ENCODE measurements around the gene RPL13.
"Not testable (repeated sequence)": the region's sequence is repeated elsewhere in the genome, so short reads cannot be mapped to it uniquely, and the experiment has no call there.

Gene RPL13

DNA sequence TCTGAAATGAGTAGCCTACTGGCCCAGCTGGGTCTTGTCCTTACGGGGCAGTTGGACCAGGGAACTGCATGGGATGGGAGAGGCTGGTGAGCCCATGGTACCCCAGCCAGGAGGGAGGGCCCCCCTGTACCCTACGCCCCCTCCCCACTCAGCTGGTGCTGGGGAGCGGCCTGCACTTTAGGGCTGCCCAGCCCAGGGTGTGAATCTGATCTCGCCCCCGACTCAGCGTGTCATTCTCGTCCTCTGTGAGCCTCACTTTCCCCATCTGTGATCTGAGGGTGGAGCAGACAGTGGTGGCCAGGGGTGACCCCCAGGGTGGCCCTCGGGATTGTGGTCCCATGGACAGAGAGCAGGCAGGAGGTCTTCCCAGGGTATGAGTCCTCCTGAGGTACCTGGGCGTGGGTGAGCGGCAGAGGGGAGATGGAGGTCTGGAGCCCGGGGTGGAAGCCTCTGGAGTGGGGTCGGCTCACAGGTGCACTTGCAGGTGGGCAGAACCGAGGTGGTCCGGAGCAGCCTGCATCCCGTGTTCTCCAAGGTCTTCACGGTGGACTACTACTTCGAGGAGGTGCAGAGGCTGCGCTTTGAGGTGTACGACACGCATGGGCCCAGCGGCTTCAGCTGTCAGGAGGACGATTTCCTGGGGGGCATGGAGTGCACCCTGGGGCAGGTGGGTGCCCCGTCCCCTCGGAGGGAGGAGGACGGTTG, 16.7 kb downstream of the RPL13 start:
- DNase-seq (ENCODE audit: low spot score) = no peak

DNA sequence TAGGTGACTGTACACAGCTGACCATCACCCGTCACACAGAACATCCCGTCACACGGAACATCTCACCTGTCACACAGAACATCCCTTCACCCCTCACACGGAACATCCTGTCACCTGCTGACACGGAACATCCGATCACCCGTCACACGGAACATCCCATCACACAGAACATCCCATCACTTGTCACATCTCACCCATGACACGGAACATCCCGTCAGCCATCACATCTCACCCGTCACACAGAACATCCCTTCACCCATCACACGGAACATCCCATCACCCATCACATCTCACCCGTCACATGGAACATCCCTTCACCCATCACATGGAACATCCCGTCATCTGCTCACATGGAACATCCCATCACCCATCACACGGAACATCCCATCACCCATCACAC, 18.9 kb downstream of the RPL13 start:
- DNase-seq (ENCODE audit: low spot score) = no peak

DNA sequence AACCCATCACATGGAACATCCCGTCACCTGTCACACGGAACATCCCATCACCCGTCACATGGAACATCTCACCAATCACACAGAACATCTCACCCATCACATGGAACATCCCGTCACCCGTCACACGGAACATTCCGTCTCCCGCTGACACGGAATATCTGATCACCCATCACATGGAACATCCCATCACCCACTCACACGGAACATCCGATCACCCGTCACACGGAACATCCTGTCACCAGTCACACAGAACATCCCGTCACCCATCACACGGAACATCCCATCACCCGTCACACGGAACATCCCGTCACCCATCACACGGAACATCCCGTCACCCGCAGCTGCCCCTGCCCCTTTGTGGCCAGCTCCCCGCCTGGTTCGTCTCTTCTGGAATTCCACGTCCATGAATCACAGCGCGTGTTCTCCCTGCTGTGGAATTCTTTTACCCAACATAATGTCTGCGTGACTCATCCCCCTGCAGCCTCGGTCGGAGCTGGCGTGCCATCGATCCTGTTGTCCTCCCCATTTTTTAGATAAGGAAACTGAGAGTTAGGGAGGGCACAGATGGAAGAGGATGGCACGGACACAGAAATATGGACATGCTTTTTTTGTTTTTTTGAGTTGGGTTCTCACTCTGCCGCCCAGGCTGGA, 20.7 kb downstream of the RPL13 start:
- DNase-seq (ENCODE audit: low spot score) = no peak

DNA sequence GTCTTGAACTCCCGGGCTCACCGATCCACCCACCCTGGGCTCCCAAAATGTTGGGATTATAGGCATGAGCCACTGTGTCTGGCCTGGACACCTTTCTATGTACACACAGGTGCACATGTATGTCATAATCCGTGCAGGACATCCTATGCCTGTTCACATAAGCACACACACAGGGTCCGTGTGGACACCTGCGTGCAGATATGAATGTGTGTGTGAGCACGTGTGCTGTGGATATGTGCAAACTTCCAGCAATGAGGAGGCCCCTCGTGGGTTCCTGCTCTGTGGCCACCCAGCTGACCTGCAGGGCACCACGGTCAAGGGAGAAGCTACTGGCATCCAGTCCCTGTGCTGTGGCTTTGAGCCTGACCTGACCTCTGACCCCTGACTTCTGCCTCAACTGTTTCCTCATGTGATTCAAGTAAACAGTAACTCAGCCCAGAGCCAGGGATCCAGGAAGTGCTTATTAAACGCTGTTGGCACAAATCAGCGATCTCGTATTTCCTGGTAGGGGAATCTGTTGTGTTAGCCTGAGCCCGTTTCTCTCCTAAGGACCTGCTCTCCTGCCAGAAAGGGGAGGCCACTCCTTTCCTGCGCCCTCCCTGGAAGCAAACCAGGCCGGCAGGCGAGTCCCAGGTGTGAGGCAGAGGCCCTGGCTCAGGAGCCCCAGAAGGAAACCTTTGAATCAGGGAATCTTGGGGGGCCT, 21.5 kb downstream of the RPL13 start:
- DNase-seq (ENCODE audit: low spot score) = no peak

DNA sequence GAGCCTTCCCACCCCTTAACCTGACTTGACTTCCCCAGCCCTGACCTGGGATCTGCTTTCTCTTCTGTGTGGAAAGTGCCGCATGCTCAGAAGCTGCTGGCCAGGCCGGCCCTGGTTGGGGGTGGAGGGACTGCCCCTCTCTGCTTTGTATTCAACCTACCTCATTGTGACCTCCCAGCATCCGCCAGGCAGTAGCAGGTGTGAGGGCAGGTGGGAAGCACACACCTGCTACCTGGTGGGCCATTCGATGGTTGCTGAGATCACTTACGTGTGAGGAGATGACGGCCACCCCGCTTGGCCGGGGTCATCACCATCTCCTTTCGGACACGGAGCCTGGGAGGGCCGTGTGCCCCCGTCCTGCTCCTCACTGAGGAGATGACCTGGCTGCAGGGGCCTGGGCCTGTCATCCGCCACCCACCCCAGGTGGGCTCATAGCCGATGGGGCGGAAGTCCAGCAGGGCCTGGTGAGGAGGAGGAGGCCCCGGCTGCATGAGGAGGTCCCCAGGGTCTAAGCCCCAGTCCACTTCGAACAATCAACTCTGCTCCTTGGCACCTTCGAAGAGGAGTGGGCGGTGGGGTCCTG, 22.2 kb downstream of the RPL13 start:
- DNase-seq (ENCODE audit: low spot score) = no peak

DNA sequence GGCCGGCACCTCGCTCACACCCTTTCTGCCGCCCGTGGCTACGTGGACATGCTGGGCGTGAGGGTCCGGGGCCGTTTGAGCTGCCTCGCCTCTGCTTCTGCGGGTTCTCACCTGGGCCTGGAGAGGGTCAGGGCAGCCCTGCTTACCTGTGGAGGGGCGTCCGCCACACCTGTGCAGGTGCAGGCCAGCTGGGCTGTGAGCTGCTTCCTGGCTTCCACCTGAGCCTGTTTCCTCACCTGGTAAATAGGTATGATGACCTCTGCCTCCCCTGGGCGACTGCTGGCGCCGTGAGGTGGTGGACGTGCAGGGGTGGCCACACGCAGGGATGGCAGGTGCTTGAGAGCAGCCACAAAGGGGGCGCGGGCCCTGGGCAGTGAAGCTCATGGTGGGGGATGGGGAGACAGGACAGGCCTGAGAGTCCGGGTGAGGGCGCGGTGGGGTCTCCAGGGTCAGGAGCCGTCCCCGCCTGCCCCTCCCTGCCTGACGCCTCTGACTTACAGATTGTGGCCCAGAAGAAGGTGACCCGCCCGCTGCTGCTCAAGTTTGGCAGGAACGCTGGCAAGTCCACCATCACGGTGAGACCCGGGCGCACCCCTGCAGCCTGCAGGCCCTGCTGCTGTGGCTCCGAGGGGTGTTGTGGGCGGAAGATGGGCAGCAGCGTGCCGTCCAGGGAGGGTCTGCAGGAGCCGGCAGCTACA, 22.9 kb downstream of the RPL13 start:
- no peak for DNase-seq (ENCODE audit: low spot score)

DNA sequence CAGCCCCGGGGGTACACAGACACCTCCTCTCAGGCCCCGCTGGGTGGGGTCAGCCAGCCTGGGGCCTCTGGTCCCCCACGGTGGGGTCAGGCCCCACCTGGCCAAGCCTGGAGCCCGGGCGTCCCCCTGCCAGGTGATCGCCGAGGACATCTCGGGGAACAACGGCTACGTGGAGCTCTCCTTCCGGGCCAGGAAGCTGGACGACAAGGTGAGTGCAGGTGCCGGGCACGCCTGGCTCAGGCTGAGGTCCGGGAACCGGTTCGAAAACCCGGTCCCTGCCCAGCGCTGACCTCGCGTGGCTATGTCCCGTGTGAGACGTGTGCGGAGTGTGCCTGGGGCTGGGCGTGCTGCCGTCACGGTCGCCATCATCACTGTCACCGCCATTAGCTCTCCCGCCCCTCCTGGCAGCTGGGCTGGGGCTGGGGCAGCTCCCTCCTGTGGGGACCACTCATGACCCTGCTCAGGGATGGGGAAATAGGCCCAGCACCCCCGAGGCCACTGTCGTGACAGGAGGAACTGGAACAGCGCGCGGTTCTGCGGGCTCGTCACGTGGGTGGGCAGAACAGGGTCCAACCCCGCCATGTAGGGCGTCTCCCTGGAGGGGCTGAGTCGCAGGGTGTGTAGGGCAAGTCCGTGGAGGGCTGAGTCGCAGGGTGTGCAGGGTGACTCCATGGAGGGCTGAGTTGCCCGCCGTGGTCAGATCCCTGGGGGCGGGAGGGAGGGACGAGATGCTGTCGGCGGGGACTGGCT, 23.6 kb downstream of the RPL13 start:
- DNase-seq (ENCODE audit: low spot score) = no peak

DNA sequence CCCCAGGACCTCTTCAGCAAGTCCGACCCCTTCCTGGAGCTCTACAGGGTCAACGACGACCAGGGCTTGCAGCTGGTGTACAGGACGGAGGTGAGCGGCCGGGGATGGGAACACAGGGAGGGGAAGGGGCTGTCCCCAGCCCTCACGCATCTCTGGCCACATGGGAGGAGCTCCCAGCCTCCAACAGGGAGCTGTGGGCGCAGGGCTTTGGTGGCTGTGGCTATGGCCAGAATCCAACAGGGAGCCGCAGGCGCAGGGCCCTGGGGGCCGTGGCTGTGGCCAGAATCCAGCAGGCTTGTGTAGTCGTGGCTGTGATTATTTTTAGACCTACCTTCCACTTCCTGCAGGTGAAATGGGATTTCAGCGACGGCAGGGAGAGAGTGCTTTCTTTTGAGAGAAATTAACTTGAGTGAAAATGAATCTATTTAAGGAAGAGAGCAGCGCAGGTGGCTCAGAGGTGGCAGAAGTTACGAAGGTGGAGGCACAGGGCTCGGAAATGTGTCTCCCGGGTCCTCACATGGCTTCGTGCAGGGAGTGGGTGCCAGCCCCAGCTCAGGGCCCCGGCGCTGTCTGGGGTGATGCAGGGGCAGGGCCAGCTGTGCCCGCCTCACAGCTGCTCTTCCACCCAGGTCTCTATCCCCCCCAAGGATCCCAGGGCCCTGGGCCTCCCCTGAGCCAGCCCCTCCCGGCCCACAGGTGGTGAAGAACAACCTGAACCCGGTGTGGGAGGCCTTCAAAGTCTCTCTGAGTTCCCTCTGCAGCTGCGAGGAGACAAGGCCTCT, 24.5 kb downstream of the RPL13 start:
- no peak for DNase-seq (ENCODE audit: low spot score)

DNA sequence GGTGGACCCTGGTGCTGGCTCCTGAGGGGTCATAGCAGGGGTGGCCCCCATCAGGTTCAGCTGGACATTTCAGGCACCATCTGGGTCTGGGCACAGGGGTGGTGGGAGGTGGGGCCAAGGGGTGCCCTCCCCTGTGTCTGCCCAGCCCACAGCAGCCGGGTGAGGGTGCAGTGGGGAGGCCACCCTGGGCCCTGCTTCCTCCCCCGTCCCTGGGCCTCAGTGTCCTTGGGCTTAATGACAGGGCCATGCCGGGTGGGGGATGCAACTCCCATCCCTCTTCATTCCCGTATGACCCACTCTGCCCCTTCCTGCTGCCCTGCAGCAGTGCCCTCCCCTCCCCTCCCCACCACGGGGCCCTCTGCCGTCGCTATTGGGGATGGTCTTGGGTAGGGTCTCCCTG, 25.7 kb downstream of the RPL13 start:
- DNase-seq (ENCODE audit: low spot score) = no peak

DNA sequence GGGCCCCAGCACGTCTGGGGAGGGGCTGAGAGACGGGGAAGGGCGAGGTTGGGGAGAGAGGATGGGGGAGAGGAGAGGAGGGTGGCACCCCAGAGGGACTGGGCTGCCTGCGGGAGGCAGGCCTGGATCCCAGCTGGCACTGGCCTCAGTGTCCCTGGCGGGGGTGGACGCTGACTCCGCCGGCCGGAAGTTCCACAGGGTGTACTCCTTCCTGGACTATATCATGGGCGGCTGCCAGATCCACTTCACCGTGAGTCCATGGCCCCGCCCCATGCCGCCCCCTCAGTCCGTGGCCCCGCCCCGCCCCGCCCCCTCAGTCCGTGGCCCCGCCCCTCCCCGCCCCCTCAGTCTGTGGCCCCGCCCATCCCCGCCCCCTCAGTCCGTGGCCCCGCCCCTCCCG, 26.4 kb downstream of the RPL13 start:
- no peak for DNase-seq (ENCODE audit: low spot score)

DNA sequence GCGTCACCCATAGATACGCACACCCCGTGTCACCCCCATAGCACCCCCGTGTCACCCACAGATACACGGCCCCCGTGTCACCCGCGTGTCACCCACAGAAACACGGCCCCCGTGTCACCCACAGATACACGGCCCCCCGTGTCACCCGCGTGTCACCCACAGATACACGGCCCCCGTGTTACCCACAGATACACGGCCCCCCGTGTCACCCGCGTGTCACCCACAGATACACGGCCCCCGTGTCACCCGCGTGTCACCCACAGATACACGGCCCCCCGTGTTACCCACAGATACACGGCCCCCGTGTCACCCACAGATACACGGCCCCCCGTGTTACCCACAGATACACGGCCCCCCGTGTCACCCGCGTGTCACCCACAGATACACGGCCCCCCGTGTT, 27.2 kb downstream of the RPL13 start:
- not testable (repeated sequence) for DNase-seq (ENCODE audit: low spot score)

DNA sequence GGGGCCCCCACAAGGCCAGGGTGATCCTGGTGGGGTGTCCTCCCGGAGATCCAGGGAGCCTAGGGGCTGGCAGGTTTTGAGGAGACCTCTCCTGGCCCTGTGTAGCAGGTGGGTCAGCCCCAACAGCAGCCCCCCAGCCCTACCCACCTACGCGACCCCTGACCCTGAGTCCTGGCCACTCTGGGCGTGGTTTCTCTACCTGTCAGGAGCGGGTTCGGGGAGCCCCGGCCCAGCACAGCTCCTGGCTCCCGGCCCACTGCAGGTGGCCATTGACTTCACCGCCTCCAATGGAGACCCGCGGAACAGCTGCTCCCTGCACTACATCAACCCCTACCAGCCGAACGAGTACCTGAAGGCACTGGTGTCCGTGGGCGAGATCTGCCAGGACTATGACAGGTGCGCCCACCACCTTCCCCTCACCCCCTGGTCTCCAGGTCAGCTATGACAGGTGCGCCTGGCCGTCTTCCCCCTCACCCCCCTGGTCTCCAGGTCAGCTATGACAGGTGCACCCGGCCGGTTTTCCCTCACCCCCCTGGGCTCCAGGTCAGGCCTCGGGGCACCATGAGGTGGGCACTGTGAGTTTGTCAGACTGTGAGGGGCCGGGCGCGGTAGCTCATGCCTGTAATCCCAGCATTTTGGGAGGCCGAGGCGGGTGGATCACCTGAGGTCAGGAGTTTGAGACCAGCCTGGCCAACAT, 28.1 kb downstream of the RPL13 start:
- no peak for DNase-seq (ENCODE audit: low spot score)

DNA sequence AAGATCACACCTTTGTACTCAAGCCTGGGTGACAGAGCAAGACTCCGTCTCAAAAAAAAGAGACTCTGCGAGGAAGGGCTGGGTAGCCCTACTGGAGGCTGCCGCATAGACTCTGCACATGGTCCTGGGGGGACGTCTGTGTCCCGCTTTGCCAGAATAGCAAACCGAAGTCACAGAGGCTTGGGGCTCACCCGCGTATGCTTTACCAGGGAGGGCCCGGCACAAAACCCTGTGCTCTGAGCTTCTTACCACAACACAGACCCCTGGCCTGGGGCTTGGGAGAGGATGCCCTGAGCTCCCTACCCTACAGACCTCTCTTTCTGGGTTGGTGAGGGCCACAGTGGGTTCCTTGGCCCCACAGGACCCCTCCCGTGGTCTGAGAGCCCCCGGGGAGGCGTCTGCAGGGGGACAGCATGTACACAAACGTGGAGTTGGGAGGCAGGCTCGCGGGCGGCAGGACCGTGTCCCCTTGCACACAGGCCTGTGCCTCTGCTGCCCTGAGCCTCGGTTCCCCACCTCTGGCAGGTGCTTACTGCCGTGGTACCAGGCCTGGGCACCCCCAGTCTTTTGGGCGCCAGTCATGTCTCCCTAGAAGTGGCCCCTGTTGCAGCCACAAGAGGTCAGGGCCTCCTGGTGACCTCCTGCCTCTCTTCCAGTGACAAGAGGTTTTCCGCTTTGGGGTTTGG, 28.9 kb downstream of the RPL13 start:
- no peak for DNase-seq (ENCODE audit: low spot score)

DNA sequence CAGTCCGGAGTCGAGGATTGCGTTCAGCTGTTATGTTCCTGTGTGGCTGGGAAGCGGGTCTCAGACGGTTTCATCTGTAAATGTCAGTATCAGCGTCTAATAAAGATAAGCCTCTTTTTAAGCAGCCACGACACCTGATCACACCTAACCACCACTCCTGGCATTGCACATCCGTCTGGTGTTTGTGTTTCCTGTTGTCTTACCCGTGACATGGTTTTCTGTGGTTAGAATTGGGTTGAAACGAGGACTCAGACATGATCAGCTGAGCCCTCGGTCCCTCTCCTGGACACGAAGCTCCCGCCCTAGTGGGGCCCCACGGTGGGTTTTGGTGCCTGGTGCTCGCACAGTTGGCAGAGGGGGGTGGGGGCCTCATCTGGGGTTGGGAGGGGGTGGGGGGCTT, 33.4 kb downstream of the RPL13 start:
- DNase-seq (ENCODE audit: low spot score) = peak; percentile 70

DNA sequence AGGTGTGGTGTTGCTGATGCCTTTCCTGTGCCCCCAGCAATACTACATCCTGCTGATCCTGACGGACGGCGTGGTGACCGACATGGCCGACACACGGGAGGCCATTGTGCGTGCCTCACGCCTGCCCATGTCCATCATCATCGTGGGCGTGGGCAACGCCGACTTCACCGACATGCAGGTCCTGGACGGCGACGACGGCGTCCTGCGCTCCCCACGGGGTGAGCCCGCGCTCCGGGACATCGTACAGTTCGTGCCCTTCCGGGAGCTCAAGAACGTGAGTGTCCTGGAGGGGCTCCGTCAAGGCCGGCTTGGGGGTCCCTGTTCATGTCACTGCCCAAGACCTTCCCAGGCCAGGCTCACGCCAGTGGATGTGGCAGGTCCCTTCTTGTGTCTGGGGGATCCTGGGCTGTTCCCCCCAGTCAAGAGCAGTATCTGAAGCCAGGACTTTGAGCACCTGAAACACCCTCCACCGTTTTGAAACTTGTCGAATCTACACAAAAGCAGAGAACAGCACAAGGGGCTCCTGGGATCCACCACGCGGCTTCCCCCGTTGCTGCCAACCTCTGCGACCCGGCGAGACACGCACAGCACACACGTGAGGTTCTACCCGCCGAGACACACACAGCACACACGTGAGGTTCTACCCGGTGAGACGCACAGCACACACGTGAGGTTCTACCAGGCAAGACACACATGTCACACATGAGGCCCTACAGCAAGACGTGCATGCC, 35.0 kb downstream of the RPL13 start:
- no peak for DNase-seq (ENCODE audit: low spot score)

DNA sequence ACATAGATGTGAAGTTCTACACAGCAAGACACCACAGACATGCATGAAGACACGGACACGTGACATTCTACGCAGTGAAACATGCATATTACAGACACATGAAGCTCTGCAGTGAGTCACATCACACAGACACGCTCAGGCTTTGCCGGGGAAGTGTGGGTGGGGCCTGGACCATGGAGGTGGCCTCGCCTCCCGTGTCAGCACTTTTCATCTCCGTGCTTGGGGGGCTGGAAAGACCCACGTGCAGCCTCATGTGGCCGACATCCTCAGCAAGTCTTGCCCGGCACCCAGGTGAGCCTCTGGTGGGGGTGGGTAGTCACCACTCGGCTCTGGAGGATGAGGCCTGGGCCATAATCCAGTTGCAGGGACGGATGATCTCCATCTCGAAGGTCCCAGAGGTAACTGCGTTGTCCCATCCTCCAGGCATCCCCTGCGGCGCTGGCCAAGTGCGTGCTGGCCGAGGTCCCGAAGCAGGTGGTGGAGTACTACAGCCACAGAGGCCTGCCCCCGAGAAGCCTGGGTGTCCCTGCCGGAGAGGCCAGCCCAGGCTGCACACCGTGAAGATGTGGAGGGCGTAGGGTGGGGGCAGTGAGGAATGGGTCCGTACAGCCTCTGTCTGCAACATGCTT, 35.7 kb downstream of the RPL13 start:
- DNase-seq (ENCODE audit: low spot score) = no peak

DNA sequence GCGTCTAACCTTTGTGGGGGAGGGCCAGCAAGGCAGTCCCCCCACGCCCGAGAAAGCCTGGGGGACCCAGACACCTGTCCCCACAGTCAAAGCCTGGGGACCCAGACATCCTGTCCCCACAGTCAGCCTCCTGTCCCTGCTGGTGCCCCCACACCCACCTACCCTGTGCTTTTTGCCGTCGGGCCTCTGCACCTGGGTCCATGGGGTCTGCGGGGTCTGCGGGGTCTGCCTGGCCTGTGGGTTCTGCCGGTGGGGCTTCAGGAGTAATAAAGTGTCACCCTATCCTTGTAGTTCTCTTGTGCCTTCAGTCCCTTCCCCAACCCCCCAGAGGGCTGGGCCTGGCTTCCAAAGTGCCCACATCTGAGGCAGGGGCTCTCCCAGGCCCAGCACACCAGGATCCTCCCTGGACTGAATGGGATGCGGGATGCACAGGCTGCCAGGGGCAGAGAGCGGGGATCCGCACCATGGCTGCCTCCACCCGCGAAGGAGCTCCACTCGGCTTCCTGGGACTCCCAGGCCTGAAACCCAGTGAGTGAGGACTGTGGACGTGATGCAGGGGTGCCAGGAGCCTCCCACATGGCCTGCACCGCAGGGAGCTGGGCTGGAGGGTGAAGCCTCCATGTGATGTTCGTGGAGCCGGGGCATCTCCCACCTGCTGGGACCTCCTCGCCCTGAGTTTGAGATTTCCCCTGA, 36.6 kb downstream of the RPL13 start:
- DNase-seq (ENCODE audit: low spot score) = no peak

DNA sequence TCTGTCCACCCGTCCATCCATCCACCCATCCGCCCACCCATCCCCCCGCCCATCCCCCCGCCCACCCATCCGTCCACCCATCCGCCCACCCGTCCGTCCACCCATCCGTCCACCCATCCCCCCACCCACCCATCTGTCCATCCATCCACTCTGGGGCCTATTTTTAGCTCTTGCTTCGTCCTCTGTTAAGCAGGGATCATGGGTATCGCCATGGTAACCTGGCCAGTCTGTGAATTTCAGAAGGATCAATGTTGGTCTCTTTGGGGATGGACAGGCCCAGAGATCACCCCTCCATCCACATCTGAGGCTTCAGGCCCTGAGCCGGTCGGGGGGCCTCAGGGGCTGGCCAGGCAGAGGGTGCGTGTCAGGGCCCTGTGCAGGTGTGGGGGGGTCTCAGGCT, 37.7 kb downstream of the RPL13 start:
- no peak for DNase-seq (ENCODE audit: low spot score)
